ENCODE measurements around the gene ISM2. TPM values are rescaled to one million over a fixed set of nuclear protein-coding genes. Genes with fewer than 3 reads are reported as not detected.

Gene ISM2
- total and polyA plus RNA-seq, 2 experiments from 2014 or later = 0.11 to 2.6 TPM

GRCh38 chr14:77482422-77482821 lies 16.2 kb downstream of the ISM2 start:
- 68 to 75% methylated on average over 7 to 8 of the region's 8 CpGs for WGBS, 2 experiments (ENCODE audit: low coverage in 1 of 2, low lambda C conversion rate in 2 of 2, missing lambda C conversion rate in 2 of 2)
- H3K79me2 ChIP-seq (ENCODE audit: insufficient read depth) = no peaks in the 10 kb centered on the region

GRCh38 chr14:77478796-77479195 lies 19.8 kb downstream of the ISM2 start:
- Histone ChIP-seq H3K9me2 (ENCODE audit: insufficient read depth) (no peaks in the 10 kb centered on the region), H3K27me3 (replicated peaks; ENCODE audit: insufficient read depth) (peaks cover 8% of the 10 kb centered on the region; the same call in 1 of the 2 replicates), H3K4me1 (ENCODE audit: insufficient read depth) (no peaks in the 10 kb centered on the region), H3K9me3 (ENCODE audit: low read depth) (no peaks in the 10 kb centered on the region), H3F3A (ENCODE audit: insufficient read depth) (no peaks in the 10 kb centered on the region), H3K9ac (no peak overlapping the region), H4K20me1 (ENCODE audit: insufficient read depth) (no peaks in the 10 kb centered on the region), H3K27ac (no peak overlapping the region), H3K36me3 (ENCODE audit: low read depth) (no peaks in the 10 kb centered on the region), H3K4me2 (ENCODE audit: unreplicated experiment) (no peak overlapping the region), H2AFZ (no peak overlapping the region), H3K79me2 (ENCODE audit: insufficient read depth) (no peaks in the 10 kb centered on the region), H3K4me3 (no peak overlapping the region)
- no peak for TF ChIP-seq EZH2phosphoT487 (IDR thresholded peaks at IDR 0.05; ENCODE audit: insufficient read depth, low read depth)
- TF ChIP-seq EZH2 (IDR thresholded peaks at IDR 0.05; ENCODE audit: insufficient read depth, poor library complexity, severe bottlenecking) = no peak
- WGBS, 2 experiments (ENCODE audit: low coverage in 1 of 2, low lambda C conversion rate in 2 of 2, missing lambda C conversion rate in 2 of 2) = 40 to 60% methylated on average over 1 of the region's 1 CpG
- no peak for DNase-seq
- in situ Hi-C loops (cut with MboI) = no loop called here

More at GRCh38 chr14:77482422-77482821, 16.2 kb downstream of the ISM2 start:
- Histone ChIP-seq H3K4me2 (ENCODE audit: unreplicated experiment) (no peak overlapping the region), H3K4me1 (ENCODE audit: insufficient read depth) (0 out of 2 replicates have a peak, but pooled peaks cover 7% of the 10 kb centered on the region), H4K20me1 (ENCODE audit: insufficient read depth) (no peaks in the 10 kb centered on the region), H3K9me2 (ENCODE audit: insufficient read depth) (no peaks in the 10 kb centered on the region), H3F3A (ENCODE audit: insufficient read depth) (peaks cover 11% of the 10 kb centered on the region), H3K9me3 (ENCODE audit: low read depth) (no peaks in the 10 kb centered on the region), H3K27me3 (replicated peaks; ENCODE audit: insufficient read depth) (no peaks in the 10 kb centered on the region), H3K4me3 (no peak overlapping the region), H2AFZ (no peak overlapping the region), H3K27ac (no peak overlapping the region), H3K36me3 (ENCODE audit: low read depth) (no peaks in the 10 kb centered on the region), H3K9ac (no peak overlapping the region)
- in situ Hi-C loops (cut with MboI) = no loop called here
- TF ChIP-seq EZH2phosphoT487 (IDR thresholded peaks at IDR 0.05; ENCODE audit: insufficient read depth, low read depth) (no peak), EZH2 (IDR thresholded peaks at IDR 0.05; ENCODE audit: insufficient read depth, poor library complexity, severe bottlenecking) (no peak)
- no peak for DNase-seq

GRCh38 chr14:77478029-77478428 lies 20.6 kb downstream of the ISM2 start:
- TF ChIP-seq EZH2 (IDR thresholded peaks at IDR 0.05; ENCODE audit: insufficient read depth, poor library complexity, severe bottlenecking) = no peak
- no peak for TF ChIP-seq EZH2phosphoT487 (IDR thresholded peaks at IDR 0.05; ENCODE audit: insufficient read depth, low read depth)
- DNase-seq = no peak
- Histone ChIP-seq H2AFZ (no peak overlapping the region), H3K36me3 (ENCODE audit: low read depth) (no peaks in the 10 kb centered on the region), H3K4me3 (no peak overlapping the region), H3K4me1 (ENCODE audit: insufficient read depth) (no peaks in the 10 kb centered on the region), H4K20me1 (ENCODE audit: insufficient read depth) (no peaks in the 10 kb centered on the region), H3K27ac (no peak overlapping the region), H3K27me3 (replicated peaks; ENCODE audit: insufficient read depth) (peaks cover 8% of the 10 kb centered on the region; the same call in 1 of the 2 replicates), H3K9me3 (ENCODE audit: low read depth) (no peaks in the 10 kb centered on the region), H3K9me2 (ENCODE audit: insufficient read depth) (no peaks in the 10 kb centered on the region), H3K9ac (no peak overlapping the region), H3K79me2 (ENCODE audit: insufficient read depth) (no peaks in the 10 kb centered on the region), H3F3A (ENCODE audit: insufficient read depth) (no peaks in the 10 kb centered on the region), H3K4me2 (ENCODE audit: unreplicated experiment) (no peak overlapping the region)
- 83 to 87% methylated on average over 3 to 5 of the region's 5 CpGs for WGBS, 2 experiments (ENCODE audit: low coverage in 1 of 2, low lambda C conversion rate in 2 of 2, missing lambda C conversion rate in 2 of 2)
- in situ Hi-C loops (cut with MboI) = no loop called here

GRCh38 chr14:77475432-77476115 lies 23.0 kb downstream of the ISM2 start:
- no peaks in the 10 kb centered on the region for H3K9me3 ChIP-seq (ENCODE audit: low read depth)
- no peak for DNase-seq
- H3K79me2 ChIP-seq (ENCODE audit: insufficient read depth) = no peaks in the 10 kb centered on the region
- no peaks in the 10 kb centered on the region for H3K9me2 ChIP-seq (ENCODE audit: insufficient read depth)
- no peaks in the 10 kb centered on the region for H3K4me1 ChIP-seq (ENCODE audit: insufficient read depth)
- H3F3A ChIP-seq (ENCODE audit: insufficient read depth) = no peaks in the 10 kb centered on the region
- WGBS, 2 experiments (ENCODE audit: low coverage in 1 of 2, low lambda C conversion rate in 2 of 2, missing lambda C conversion rate in 2 of 2) = 81 to 83% methylated on average over 34 to 35 of the region's 35 CpGs
- no peak overlapping the region for H3K4me2 ChIP-seq (ENCODE audit: unreplicated experiment)
- H3K27ac ChIP-seq = no peak overlapping the region
- no peak overlapping the region for H3K9ac ChIP-seq
- H3K36me3 ChIP-seq (ENCODE audit: low read depth) = no peaks in the 10 kb centered on the region
- H3K4me3 ChIP-seq = no peak overlapping the region
- no peak for TF ChIP-seq EZH2phosphoT487 (IDR thresholded peaks at IDR 0.05; ENCODE audit: insufficient read depth, low read depth)
- TF ChIP-seq EZH2 (IDR thresholded peaks at IDR 0.05; ENCODE audit: insufficient read depth, poor library complexity, severe bottlenecking) = no peak
- in situ Hi-C loops (cut with MboI) = no loop called here
- no peak overlapping the region for H2AFZ ChIP-seq
- H3K27me3 ChIP-seq (replicated peaks; ENCODE audit: insufficient read depth) = peaks cover 8% of the 10 kb centered on the region; the same call in 1 of the 2 replicates
- no peaks in the 10 kb centered on the region for H4K20me1 ChIP-seq (ENCODE audit: insufficient read depth)
